Measurements from ENCODE around the gene LRRC8C. TPM values are rescaled to one million over a fixed set of nuclear protein-coding genes. Genes with fewer than 3 reads are reported as not detected.

The LRRC8C gene
- total and polyA plus RNA-seq, 10 of the 15 experiments (the other 5 are each of a cell fraction or from before 2014, with no cell fraction given) = 2.3 to 16.3 (median 10.8) TPM

DNA sequence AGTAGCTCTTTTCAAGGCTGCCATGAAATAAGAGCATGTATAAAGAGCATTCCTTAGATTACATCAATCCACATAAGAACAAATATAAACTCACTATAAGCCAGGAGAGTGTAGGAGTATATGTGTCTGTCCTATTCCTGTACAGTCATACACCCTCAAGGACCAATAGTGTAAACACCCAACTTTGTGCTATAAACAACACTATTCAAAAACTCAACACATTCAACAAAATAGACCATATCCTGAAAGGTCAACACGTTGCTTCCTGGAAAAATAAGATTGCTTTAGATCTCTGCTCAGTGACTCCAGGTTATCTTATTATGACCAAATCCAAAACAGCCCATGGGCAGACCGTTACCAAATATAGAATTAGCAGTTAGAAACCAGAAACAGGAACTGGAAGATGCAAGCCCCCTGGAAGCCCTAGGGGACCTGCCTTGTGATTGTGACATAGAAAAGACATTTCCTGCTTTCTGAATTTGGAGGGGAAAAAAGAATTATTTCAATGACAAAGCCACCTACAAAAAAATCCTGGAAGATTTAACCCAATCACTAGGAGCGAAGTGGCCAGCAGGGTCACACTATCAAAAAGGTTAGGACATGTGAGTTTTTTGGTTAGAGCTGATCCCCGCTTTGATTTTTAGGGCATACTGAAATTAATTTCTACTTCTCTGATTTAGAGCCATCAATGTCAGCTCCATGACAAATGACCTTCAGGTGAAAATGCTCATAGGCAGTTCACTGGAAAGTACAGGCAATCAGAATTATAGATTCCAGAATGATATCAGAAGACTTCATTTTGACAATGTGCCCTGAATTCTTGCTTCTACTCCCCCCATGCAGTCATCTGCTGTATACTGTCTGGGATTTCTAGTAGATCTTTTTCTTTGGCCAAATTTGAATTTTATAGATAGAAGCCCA, 59.9 kb downstream of the LRRC8C start (continued):
- TF ChIP-seq, protein P1, sequence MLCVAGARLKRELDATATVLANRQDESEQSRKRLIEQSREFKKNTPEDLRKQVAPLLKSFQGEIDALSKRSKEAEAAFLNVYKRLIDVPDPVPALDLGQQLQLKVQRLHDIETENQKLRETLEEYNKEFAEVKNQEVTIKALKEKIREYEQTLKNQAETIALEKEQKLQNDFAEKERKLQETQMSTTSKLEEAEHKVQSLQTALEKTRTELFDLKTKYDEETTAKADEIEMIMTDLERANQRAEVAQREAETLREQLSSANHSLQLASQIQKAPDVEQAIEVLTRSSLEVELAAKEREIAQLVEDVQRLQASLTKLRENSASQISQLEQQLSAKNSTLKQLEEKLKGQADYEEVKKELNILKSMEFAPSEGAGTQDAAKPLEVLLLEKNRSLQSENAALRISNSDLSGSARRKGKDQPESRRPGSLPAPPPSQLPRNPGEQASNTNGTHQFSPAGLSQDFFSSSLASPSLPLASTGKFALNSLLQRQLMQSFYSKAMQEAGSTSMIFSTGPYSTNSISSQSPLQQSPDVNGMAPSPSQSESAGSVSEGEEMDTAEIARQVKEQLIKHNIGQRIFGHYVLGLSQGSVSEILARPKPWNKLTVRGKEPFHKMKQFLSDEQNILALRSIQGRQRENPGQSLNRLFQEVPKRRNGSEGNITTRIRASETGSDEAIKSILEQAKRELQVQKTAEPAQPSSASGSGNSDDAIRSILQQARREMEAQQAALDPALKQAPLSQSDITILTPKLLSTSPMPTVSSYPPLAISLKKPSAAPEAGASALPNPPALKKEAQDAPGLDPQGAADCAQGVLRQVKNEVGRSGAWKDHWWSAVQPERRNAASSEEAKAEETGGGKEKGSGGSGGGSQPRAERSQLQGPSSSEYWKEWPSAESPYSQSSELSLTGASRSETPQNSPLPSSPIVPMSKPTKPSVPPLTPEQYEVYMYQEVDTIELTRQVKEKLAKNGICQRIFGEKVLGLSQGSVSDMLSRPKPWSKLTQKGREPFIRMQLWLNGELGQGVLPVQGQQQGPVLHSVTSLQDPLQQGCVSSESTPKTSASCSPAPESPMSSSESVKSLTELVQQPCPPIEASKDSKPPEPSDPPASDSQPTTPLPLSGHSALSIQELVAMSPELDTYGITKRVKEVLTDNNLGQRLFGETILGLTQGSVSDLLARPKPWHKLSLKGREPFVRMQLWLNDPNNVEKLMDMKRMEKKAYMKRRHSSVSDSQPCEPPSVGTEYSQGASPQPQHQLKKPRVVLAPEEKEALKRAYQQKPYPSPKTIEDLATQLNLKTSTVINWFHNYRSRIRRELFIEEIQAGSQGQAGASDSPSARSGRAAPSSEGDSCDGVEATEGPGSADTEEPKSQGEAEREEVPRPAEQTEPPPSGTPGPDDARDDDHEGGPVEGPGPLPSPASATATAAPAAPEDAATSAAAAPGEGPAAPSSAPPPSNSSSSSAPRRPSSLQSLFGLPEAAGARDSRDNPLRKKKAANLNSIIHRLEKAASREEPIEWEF (IDR thresholded peaks at IDR 0.05; ENCODE audit: insufficient replicate concordance, low read depth, low read length) = no peak
- TF ChIP-seq POLR2AphosphoS5 (IDR thresholded peaks at IDR 0.05; ENCODE audit: low read length) = no peak
- TF ChIP-seq CHD4 (IDR thresholded peaks at IDR 0.05) = no peak
- no peak for TF ChIP-seq POLR2A (IDR thresholded peaks at IDR 0.05; ENCODE audit: low read depth, low read length)
- TF ChIP-seq IKZF1 (conservative IDR thresholded peaks at IDR 0.05) = peak; percentile 95
- TF ChIP-seq, protein P2, sequence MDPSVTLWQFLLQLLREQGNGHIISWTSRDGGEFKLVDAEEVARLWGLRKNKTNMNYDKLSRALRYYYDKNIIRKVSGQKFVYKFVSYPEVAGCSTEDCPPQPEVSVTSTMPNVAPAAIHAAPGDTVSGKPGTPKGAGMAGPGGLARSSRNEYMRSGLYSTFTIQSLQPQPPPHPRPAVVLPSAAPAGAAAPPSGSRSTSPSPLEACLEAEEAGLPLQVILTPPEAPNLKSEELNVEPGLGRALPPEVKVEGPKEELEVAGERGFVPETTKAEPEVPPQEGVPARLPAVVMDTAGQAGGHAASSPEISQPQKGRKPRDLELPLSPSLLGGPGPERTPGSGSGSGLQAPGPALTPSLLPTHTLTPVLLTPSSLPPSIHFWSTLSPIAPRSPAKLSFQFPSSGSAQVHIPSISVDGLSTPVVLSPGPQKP (IDR thresholded peaks at IDR 0.05; ENCODE audit: low read depth, low read length) = no peak
- TF ChIP-seq GABPA (IDR thresholded peaks at IDR 0.05; ENCODE audit: low read depth) = no peak
- peak; percentile 64 for TF ChIP-seq NR2F1 (conservative IDR thresholded peaks at IDR 0.05)
- no peak for TF ChIP-seq ZBTB33 (IDR thresholded peaks at IDR 0.05)
- no peak for TF ChIP-seq CHD1 (IDR thresholded peaks at IDR 0.05; ENCODE audit: low read depth, low read length)
- TF ChIP-seq ZBED1 (IDR thresholded peaks at IDR 0.05; ENCODE audit: borderline replicate concordance) = no peak
- no peak for TF ChIP-seq ZBTB4 (CRISPR knock-in tag; IDR thresholded peaks at IDR 0.05)
- no peak for TF ChIP-seq NKRF (conservative IDR thresholded peaks at IDR 0.05)
- TF ChIP-seq IRF5 (IDR thresholded peaks at IDR 0.05; ENCODE audit: borderline replicate concordance) = no peak
